Gastroesophageal sphincter (tissue), 4 donors: ENCODE results near the gene SFSWAP. TPM values are rescaled to one million over a fixed set of nuclear protein-coding genes. Genes with fewer than 3 reads are reported as not detected.

Source experiments
- ATAC-seq: fragments of 150-250 bp; one replicate; pipeline ENCODE4 v1.9.1; 2016; ENCODE audit warnings: mild to moderate bottlenecking, moderate library complexity
- H3K27ac ChIP-seq, 4 donors: fragments of 200-600 bp; sonication (generic) in 3 of 4; 1 replicate in 3 of 4; 2 replicates in 1 of 4; pipeline ENCODE4 v1.5.1; 2016 to 2019
- H3K27me3 ChIP-seq: fragments of 200-600 bp; sonication (generic); one replicate; pipeline ENCODE4 v1.5.1; 2019
- H3K36me3 ChIP-seq, 2 donors: fragments of 200-600 bp; sonication (generic); one replicate each; pipeline ENCODE4 v1.5.1; 2019; ENCODE audit warnings: control low read depth in 1 of 2
- H3K4me1 ChIP-seq, 3 donors: fragments of 200-600 bp; sonication (generic); 1 replicate in 2 of 3; 2 replicates in 1 of 3; pipeline ENCODE4 v1.5.1; 2016 to 2019; ENCODE audit warnings: control low read depth in 2 of 3
- H3K4me3 ChIP-seq, 2 donors: fragments of 200-600 bp; sonication (generic); one replicate each; pipeline ENCODE4 v1.5.1; 2019; ENCODE audit warnings: mild to moderate bottlenecking in 1 of 2, moderate library complexity in 1 of 2
- H3K9me3 ChIP-seq, 3 donors: fragments of 200-600 bp; sonication (generic); one replicate each; pipeline ENCODE4 v1.5.1; 2017 to 2019; ENCODE audit warnings: control low read depth in 2 of 3
- CTCF ChIP-seq, 4 experiments: fragments of 200-600 bp in 2 of 4; fragments of 450-650 bp in 2 of 4; sonication (generic) in 1 of 4; IDR thresholded peaks; one replicate each; pipeline ENCODE4 v1.5.1; 2017 to 2019; ENCODE audit warnings: antibody characterized with exemption in 4 of 4, mild to moderate bottlenecking in 2 of 4, moderate library complexity in 2 of 4
- EP300 ChIP-seq: sonication (generic); formaldehyde crosslinking; IDR thresholded peaks from one replicate; pipeline ENCODE4 v1.6.1; 2017; ENCODE audit warnings: antibody characterized with exemption, mild to moderate bottlenecking
- POLR2A ChIP-seq, 2 donors: fragments of 450-650 bp; IDR thresholded peaks; one replicate each; pipeline ENCODE4 v1.6.1; 2017; ENCODE audit warnings: antibody characterized with exemption in 2 of 2, mild to moderate bottlenecking in 2 of 2, moderate library complexity in 1 of 2
- POLR2AphosphoS5 ChIP-seq: sonication (generic); formaldehyde crosslinking; IDR thresholded peaks from one replicate; pipeline ENCODE4 v1.6.1; 2017; ENCODE audit warnings: antibody characterized with exemption
- WGBS, 2 donors: methylation state at CpG; one replicate each; pipeline ENCODE4 v1.1.5; 2018; ENCODE audit warnings: low coverage in 1 of 2; 5-methylcytosine and 5-hydroxymethylcytosine counted together
- total RNA-seq, 4 donors: library from RNA; depleted of rRNA; stranded (reverse); fragments of >200 nt; gene quantifications; one replicate each; pipeline ENCODE4 v1.1.0, GENCODE V29; 2016

Gene SFSWAP
- total RNA-seq, 4 donors from 2014 or later: 22.4 to 50.4 (median 32.5) TPM

- H3K4me3 ChIP-seq: no peak overlapping the region
- 92 to 95% methylated on average over 4 to 6 of the region's 7 CpGs for WGBS, 2 donors
- no peaks in the 10 kb centered on the region for H3K4me1 ChIP-seq
- H3K36me3 ChIP-seq: peaks cover 0 to 98% of the 10 kb centered on the region in 2 donors
- TF ChIP-seq POLR2A (IDR thresholded peaks at IDR 0.05) (no peak), EP300 (no peak), CTCF (IDR thresholded peaks at IDR 0.05) (no peak), POLR2AphosphoS5 (no peak)
- no peak overlapping the region for H3K27ac ChIP-seq
- no peaks in the 10 kb centered on the region for H3K9me3 ChIP-seq
- ATAC-seq: no peak
- H3K27me3 ChIP-seq: no peaks in the 10 kb centered on the region
Observed at GRCh38 chr12:131794061-131794460, 83.2 kb downstream of the SFSWAP start.

DNA sequence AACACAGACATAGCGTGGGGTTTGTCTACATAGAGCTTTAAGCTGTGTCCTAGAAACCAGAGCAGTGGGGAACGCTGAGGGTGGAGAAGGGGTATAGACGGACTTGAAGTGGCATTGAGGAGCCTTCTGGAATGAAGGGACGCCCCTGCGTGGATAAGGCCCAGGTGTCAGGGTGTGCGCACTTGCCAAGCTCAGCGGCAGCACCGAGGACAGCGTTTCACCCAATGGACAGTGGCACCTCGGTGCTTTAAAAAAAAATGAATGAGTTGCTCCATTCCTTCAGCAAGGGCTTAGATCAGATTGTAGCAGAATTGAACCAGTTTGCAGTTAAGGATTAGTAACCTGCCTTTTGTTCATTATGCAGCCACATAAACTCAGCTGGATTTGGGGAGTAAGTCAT, 83.7 kb downstream of the SFSWAP start:
- H3K36me3 ChIP-seq: peaks cover 0 to 98% of the 10 kb centered on the region in 2 donors
- TF ChIP-seq POLR2A (IDR thresholded peaks at IDR 0.05) (no peak), EP300 (no peak), POLR2AphosphoS5 (no peak), CTCF (IDR thresholded peaks at IDR 0.05) (no peak)

GRCh38 chr12:131795064-131795463, 84.2 kb downstream of the SFSWAP start:
- WGBS, 2 donors: 67 to 83% methylated on average over 3 of the region's 14 CpGs
- H3K4me3 ChIP-seq: no peak overlapping the region

More for the DNA sequence above, 83.7 kb downstream of the SFSWAP start:
- no peak overlapping the region for H3K4me3 ChIP-seq
- no peaks in the 10 kb centered on the region for H3K27me3 ChIP-seq
- no peaks in the 10 kb centered on the region for H3K4me1 ChIP-seq
- no peaks in the 10 kb centered on the region for H3K9me3 ChIP-seq
- H3K27ac ChIP-seq: no peak overlapping the region
- no peak for ATAC-seq
- 80 to 90% methylated on average over 8 to 10 of the region's 10 CpGs for WGBS, 2 donors

GRCh38 chr12:131795690-131796410, 85.0 kb downstream of the SFSWAP start:
- Histone ChIP-seq H3K27me3 (no peaks in the 10 kb centered on the region), H3K4me3 (no peak overlapping the region), H3K27ac (no peak overlapping the region), H3K9me3 (no peaks in the 10 kb centered on the region), H3K4me1 (no peaks in the 10 kb centered on the region), H3K36me3 (peaks cover 0 to 98% of the 10 kb centered on the region in 2 donors)
- ATAC-seq: no peak
- TF ChIP-seq CTCF (IDR thresholded peaks at IDR 0.05) (no peak), POLR2AphosphoS5 (no peak), POLR2A (IDR thresholded peaks at IDR 0.05) (no peak), EP300 (no peak)
- 64 to 69% methylated on average over 3 to 6 of the region's 15 CpGs for WGBS, 2 donors

More at GRCh38 chr12:131795064-131795463, 84.2 kb downstream of the SFSWAP start:
- Histone ChIP-seq H3K9me3 (no peaks in the 10 kb centered on the region), H3K27me3 (no peaks in the 10 kb centered on the region), H3K27ac (no peak overlapping the region), H3K4me1 (no peaks in the 10 kb centered on the region), H3K36me3 (peaks cover 0 to 98% of the 10 kb centered on the region in 2 donors)
- no peak for ATAC-seq
- no peak for TF ChIP-seq POLR2AphosphoS5

DNA sequence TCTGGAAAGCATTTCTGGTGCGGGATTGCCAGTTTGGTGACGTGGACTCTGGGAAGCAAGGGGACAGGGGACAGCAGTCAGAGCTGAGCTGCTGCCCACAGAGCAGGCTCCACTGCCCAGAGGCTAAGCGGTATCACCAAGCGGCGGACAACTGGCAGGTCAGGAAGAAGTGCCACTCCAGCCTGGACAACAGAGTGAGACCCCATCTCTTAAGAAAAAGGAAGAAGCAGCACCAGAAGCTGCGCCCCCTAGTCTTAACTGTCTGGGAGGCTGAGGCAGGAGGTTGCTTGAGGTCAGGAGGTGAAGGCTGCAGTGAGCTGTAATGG, 85.5 kb downstream of the SFSWAP start:
- Histone ChIP-seq H3K36me3 (peaks cover 0 to 94% of the 10 kb centered on the region in 2 donors), H3K9me3 (no peaks in the 10 kb centered on the region), H3K4me3 (no peak overlapping the region), H3K27ac (no peak overlapping the region), H3K4me1 (no peaks in the 10 kb centered on the region), H3K27me3 (no peaks in the 10 kb centered on the region)
- no peak for ATAC-seq
- TF ChIP-seq EP300: no peak
- no peak for TF ChIP-seq CTCF (IDR thresholded peaks at IDR 0.05)
- no peak for TF ChIP-seq POLR2A (IDR thresholded peaks at IDR 0.05)
- TF ChIP-seq POLR2AphosphoS5: no peak
- 100% methylated on average over 5 of the region's 6 CpGs; no CpG with 5 or more reads in 1 of the 2 donors for WGBS, 2 donors
